Erythroblast (primary cell): Measurements from ENCODE around the gene LHPP.
A peak's percentile ranks its signal among the peaks of the same experiment; 100 is the strongest.
"Not testable (repeated sequence)": the region's sequence is repeated elsewhere in the genome, so short reads cannot be mapped to it uniquely, and the experiment has no call there.

Source experiments
- DNase-seq, 2 experiments: peaks; one replicate each; lab custom pipeline; 2025; lab: John Stamatoyannopoulos, UW
- GATA1 ChIP-seq: IDR thresholded peaks from 2 replicates; pipeline ENCODE4 v1.6.1; 2011; ENCODE audit warnings: low read depth, mild to moderate bottlenecking, control low read depth, low read length, moderate library complexity
- POLR2A ChIP-seq: IDR thresholded peaks from 2 replicates; pipeline ENCODE4 v1.6.1; 2011; ENCODE audit warnings: mild to moderate bottlenecking, low read length

Gene LHPP

DNA sequence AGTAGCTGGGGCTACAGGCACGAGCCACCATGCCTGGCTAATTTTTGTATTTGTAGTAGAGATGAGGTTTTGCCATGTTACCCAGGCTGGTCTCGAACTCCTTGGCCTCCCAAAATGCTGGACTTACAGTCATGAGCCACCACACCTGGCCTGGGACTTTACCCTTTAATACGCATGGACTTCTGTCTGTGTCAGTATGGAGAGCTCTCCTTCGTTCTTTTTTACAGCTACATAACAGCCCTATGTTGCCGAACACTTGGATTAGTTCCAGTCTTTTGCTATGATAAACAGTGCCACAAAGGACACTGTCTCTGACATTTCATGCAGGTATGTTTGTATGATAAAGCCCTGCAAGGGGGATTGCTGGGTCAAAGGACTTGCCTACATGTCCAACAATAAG is 32.0 kb upstream of the LHPP start:
- DNase-seq = no peak
- TF ChIP-seq GATA1 = no peak
- no peak for TF ChIP-seq POLR2A

- no peak for TF ChIP-seq GATA1
- no peak for TF ChIP-seq POLR2A
- DNase-seq = no peak
These were observed 31.5 kb upstream of the LHPP start for GRCh38 chr10:124430077-124430476.

GRCh38 chr10:124433461-124433860 is 28.2 kb upstream of the LHPP start:
- DNase-seq = no peak
- TF ChIP-seq POLR2A (no peak), GATA1 (no peak)

DNA sequence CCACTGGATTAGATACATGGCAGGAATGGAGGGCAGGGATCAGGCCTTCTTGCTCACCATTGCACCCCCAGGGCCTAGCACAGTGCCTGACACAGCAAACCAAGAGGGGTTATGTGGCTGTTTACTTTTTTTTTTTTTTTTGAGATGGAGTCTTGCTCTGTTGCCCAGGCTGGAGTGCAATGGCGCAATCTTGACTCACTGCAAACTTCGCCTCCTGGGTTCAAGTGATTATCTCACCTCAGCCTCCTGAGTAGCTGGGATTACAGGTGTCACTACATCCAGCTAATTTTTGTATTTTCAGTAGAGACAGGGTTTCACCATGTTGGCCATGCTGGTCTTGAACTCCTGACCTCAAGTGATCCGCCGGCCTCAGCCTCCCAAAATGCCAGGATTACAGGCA is 25.9 kb upstream of the LHPP start:
- DNase-seq = not testable (repeated sequence)

GRCh38 chr10:124436191-124436638 is 25.4 kb upstream of the LHPP start:
- DNase-seq = no peak
- TF ChIP-seq POLR2A = no peak
- TF ChIP-seq GATA1 = no peak

DNA sequence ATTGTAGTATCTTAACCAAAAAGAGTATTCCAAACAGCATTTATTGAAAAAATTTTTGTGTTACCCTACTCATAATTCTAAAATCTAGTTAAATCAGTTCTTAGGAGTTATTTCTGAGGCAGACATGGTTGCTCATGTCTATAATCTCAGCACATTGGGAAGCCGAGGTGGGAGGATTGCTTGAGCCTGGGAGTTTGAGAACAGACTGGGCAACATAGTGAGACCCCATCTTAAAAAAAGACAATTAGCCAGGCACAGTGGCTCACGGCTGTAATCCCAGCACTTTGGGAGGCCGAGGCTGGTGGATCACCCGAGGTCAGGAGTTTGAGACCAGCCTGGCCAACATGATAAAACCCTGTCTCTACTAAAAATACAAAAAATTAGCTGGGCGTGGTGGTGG is 19.9 kb upstream of the LHPP start:
- DNase-seq = not testable (repeated sequence)

GRCh38 chr10:124446830-124447750 is 14.5 kb upstream of the LHPP start:
- TF ChIP-seq GATA1 = no peak
- no peak for DNase-seq

- TF ChIP-seq GATA1 (no peak), POLR2A (no peak)
- peak; percentile 52 to 62 for DNase-seq
These were observed 13.7 kb upstream of the LHPP start for GRCh38 chr10:124447751-124448466.

- DNase-seq = peak; percentile 27 to 42
- no peak for TF ChIP-seq POLR2A
These were observed 12.9 kb upstream of the LHPP start for GRCh38 chr10:124448696-124449169.

- TF ChIP-seq POLR2A = no peak
- no peak for TF ChIP-seq GATA1
- peak; percentile 37 to 51 for DNase-seq
These were observed 12.2 kb upstream of the LHPP start for GRCh38 chr10:124449170-124450011.

- DNase-seq = peak; percentile 73 to 76
- TF ChIP-seq POLR2A = no peak
- TF ChIP-seq GATA1 = no peak
These were observed 11.4 kb upstream of the LHPP start, which contains the start of gene NKX1-2 for GRCh38 chr10:124450012-124450782. TSS of gene NKX1-2 (minus strand) at chr10:124450035. CDS start at chr10:124449943, 92 bp downstream.

- DNase-seq = no peak
- no peak for TF ChIP-seq POLR2A
- no peak for TF ChIP-seq GATA1
These were observed 10.9 kb upstream of the LHPP start for GRCh38 chr10:124450783-124451057.

GRCh38 chr10:124451276-124451675 is 10.3 kb upstream of the LHPP start:
- peak in 1 of 2 experiments; percentile 16 for DNase-seq
- no peak for TF ChIP-seq GATA1
- no peak for TF ChIP-seq POLR2A
